Measurements from ENCODE around the gene ZCCHC4.

The ZCCHC4 gene

DNA sequence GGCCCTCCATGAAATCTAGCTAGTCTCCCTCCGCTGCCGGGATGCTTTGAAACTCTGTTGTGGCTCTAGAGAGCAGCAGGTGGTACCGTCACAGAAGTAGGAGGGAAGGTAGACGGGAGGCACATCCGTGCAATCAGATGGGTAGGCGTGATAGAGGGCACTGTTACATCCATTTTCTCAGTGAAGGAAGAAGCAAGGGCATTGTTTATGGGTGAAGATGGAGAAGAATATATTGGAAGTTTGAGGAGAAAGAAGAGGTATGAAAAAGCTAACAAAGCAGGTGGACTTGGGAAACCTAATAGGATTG is 65.8 kb downstream of the ZCCHC4 start:
- DNase-seq, result no peak

DNA sequence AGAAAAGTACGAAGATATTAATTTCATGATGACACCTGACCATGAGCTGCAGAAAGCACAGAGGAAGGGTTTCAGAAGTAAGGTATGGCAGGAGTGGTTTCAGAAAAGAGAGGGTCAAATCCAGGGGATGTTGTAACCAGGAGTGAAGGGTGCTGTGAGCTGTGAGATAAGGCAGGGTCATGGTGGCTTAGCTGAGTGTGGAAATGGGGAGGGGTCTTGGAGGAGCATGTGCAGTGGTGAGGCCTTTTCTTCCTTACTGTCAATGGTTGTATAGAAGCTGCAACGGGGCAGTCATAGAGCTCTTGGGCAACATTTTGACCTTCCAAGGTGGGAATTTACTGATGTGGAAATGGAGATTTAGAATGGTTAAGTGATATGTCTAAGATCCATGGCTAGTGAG is 67.0 kb downstream of the ZCCHC4 start:
- DNase-seq, result no peak

GRCh38 chr4:25383647-25384046 is 71.1 kb downstream of the ZCCHC4 start:
- no peak for DNase-seq

- DNase-seq, result no peak
Observed at GRCh38 chr4:25386926-25387325, 74.4 kb downstream of the ZCCHC4 start.

DNA sequence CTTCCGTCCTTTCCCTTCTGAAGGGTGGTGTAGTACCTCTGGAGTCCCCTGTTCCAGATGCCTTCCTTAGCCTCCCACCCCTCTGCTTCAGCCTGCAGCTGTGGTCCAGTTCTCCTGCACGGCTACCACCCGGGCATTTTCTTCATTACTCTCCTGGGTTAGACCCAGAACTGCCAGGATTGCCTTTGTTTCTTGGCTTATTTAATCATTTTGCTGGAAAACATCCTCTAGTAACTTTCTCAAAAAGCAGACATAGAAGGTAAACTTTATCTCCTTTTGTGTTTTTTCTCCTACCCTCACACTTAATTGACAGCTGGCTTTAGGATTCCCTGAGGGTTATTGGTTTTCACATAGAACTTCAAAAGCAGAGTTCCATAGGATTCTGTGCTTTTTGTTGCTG is 84.7 kb downstream of the ZCCHC4 start:
- DNase-seq, result no peak

GRCh38 chr4:25399510-25399909 is 86.9 kb downstream of the ZCCHC4 start:
- DNase-seq, result no peak

DNA sequence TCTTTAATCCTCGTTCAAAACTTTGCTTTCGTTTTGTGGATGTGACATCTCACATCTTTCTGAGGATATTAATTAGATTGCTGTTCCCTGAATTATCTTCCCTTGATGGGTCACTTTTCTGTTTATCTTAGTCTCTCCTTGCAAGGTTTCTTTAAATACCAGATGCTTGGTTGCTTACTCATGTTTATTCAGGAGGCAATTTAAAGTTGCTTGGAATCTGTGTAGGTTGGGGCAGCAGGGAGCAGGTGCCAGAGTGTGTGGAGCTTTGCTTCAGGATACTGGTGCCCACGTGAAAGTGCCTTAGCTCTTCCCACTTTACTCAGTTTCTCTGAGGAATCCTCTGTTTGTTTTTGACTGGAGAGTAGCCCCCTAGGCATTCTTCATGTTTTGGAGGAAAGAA is 88.5 kb downstream of the ZCCHC4 start:
- DNase-seq, result no peak

GRCh38 chr4:25402521-25402920 is 89.9 kb downstream of the ZCCHC4 start:
- DNase-seq, result no peak

DNA sequence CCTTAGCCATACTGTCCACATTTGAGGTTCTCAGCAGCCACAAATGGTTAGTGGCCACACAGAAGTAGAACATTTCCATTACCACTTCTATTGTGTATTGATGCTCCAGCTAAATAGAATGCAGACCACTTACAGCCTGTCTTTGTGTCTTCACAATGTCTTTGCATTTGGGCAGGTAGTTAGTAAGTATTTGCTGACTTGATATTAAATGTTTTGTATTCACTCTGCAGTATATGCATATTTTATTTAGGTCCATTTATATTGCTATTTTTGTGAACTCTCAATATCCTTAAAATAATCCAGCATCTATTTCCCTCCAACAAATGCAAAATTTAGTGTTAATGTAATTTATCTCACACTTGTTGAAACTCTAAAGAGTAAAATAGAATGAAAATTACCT is 91.1 kb downstream of the ZCCHC4 start:
- DNase-seq, result no peak

- DNase-seq, result no peak
Observed at GRCh38 chr4:25405453-25405852, 92.9 kb downstream of the ZCCHC4 start.

GRCh38 chr4:25406081-25406692 is 93.6 kb downstream of the ZCCHC4 start:
- no peak for DNase-seq

- no peak for DNase-seq
Observed at GRCh38 chr4:25410820-25411529, 98.4 kb downstream of the ZCCHC4 start.

- no peak for DNase-seq
Observed at GRCh38 chr4:25413261-25413660, 100.7 kb downstream of the ZCCHC4 start.

DNA sequence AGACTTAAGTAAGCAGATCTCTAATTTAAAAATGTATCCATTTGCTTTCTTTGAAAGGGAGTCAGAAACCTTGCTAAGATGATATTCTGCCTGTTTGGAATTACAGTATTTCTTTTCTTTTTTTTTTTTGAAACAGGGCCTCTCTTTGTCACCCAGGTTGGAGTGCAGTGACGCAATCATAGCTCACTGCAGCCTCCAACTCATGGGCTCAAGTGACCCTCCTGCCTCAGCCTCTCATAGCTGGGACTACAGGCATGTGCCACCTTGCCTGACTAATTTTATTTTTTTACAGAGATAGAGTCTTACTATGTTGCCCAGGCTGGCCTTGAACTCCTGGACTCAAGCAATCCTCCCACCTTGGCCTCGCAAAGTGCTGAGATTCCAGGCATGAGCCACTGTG is 104.4 kb downstream of the ZCCHC4 start:
- DNase-seq, result no peak
